ENCODE results near the gene INSC. TPM values are rescaled to one million over a fixed set of nuclear protein-coding genes. Genes with fewer than 3 reads are reported as not detected.

The INSC gene
- total and polyA plus RNA-seq, 2 of the 8 experiments (the other 6 are each of a cell fraction or from before 2014, with no cell fraction given) = 0.58 to 0.59 TPM

DNA sequence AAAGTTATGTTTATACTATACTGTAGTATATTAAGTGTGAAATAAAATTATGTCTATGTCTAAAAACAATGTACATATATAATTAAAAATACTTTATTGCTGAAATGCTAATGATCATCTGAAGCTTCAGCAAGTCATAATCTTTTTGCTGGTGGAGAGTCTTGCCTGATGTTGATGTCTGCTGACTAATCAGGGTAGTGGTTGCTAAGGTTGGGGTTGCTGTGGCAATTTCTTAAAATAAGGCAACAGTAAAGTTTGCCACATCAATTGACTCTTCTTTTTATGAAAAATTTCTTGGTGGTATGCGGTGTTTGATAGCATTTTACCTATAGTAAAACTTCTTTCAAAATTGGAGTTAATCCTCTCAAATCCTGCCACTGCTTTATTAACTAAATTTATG, 21.4 kb downstream of the INSC start:
- Histone ChIP-seq H3K4me1 (replicated peaks in 1 of 4; ENCODE audit: control insufficient read depth in 3 of 4, insufficient read depth in 4 of 4, low read length in 3 of 4) (no peaks in the 10 kb centered on the region), H3K27ac (ENCODE audit: low read depth, low read length) (no peak overlapping the region), H3K4ac (replicated peaks; ENCODE audit: insufficient read length, low read depth, low read length) (no peak overlapping the region), H2AFZ (ENCODE audit: low read length) (no peak overlapping the region), H2BK20ac (ENCODE audit: low read length) (no peak overlapping the region), H3K23ac (ENCODE audit: insufficient read length) (no peak overlapping the region), H3K14ac (ENCODE audit: insufficient read length) (no peak overlapping the region), H4K8ac (ENCODE audit: extremely low read depth, insufficient read depth, low read length) (no peak overlapping the region), H3K23me2 (ENCODE audit: low read depth, low read length) (no peaks in the 10 kb centered on the region), H2BK5ac (ENCODE audit: low read depth, low read length) (no peak overlapping the region), H4K20me1 (replicated peaks in 1 of 2; ENCODE audit: control insufficient read depth in 1 of 2, insufficient read depth in 2 of 2, low read length in 2 of 2) (no peaks in the 10 kb centered on the region), H4K5ac (ENCODE audit: insufficient read length, low read depth, low read length) (no peak overlapping the region), H2BK12ac (ENCODE audit: low read depth, low read length) (no peak overlapping the region), H2BK15ac (ENCODE audit: low read length) (no peak overlapping the region), H3K27me3 (replicated peaks in 1 of 4; ENCODE audit: control insufficient read depth in 3 of 4, extremely low read depth in 1 of 4, insufficient read depth in 3 of 4, low read length in 3 of 4) (no peaks in the 10 kb centered on the region), H3K79me1 (ENCODE audit: low read depth, low read length) (no peaks in the 10 kb centered on the region), H3K4me2 (ENCODE audit: insufficient read depth in 1 of 2, low read depth in 2 of 2, low read length in 2 of 2) (no peak overlapping the region), H3K9ac (replicated peaks in 1 of 4; ENCODE audit: extremely low read depth in 1 of 4, low read depth in 3 of 4, low read length in 3 of 4) (no peak overlapping the region), H3K56ac (replicated peaks; ENCODE audit: insufficient read length, low read depth, low read length) (no peak overlapping the region), H2AK5ac (ENCODE audit: low read depth, low read length) (no peak overlapping the region), H2BK120ac (replicated peaks; ENCODE audit: low read depth, low read length) (no peak overlapping the region), H3K79me2 (ENCODE audit: control insufficient read depth in 1 of 2, insufficient read depth in 2 of 2, low read length in 2 of 2) (no peaks in the 10 kb centered on the region), H4K91ac (replicated peaks; ENCODE audit: insufficient read length, low read length) (no peak overlapping the region), H3K4me3 (ENCODE audit: extremely low read depth in 1 of 4, insufficient read depth in 2 of 4, low read depth in 3 of 4, low read length in 4 of 4) (no peak overlapping the region), H3K18ac (ENCODE audit: extremely low read depth, low read length) (no peak overlapping the region), H3K9me3 (ENCODE audit: insufficient read depth in 2 of 2, low read depth in 1 of 2, low read length in 1 of 2) (no peaks in the 10 kb centered on the region), H3K36me3 (ENCODE audit: control insufficient read depth in 2 of 4, insufficient read depth in 4 of 4, low read length in 3 of 4) (no peaks in the 10 kb centered on the region)
- DNase-seq (ENCODE audit: low read depth in 1 of 2, low spot score in 2 of 2) = no peak
- POLR2A ChIA-PET (ENCODE audit: partially characterized antibody) = no interaction called here
- no peak for FAIRE-seq
- CTCF ChIA-PET (ENCODE audit: partially characterized antibody) = no interaction called here
- 93% methylated on average over 1 of the region's 1 CpG; no CpG with 5 or more reads in 1 of the 2 experiments for WGBS, 2 experiments (ENCODE audit: extremely low coverage in 1 of 2, insufficient coverage in 1 of 2, insufficient read length in 1 of 2, insufficient replicate concordance in 2 of 2, low coverage in 1 of 2, low lambda C conversion rate in 2 of 2, missing lambda C conversion rate in 1 of 2)
- TF ChIP-seq HDAC6 (IDR thresholded peaks at IDR 0.05; ENCODE audit: low read depth, low read length) (no peak), CTBP2 (IDR thresholded peaks at IDR 0.05; ENCODE audit: borderline replicate concordance, insufficient read depth, insufficient read length, low read length) (no peak), NRF1 (IDR thresholded peaks at IDR 0.05; ENCODE audit: low read depth, low read length) (no peak), BRCA1 (IDR thresholded peaks at IDR 0.05; ENCODE audit: low read depth, low read length) (no peak), SIRT6 (IDR thresholded peaks at IDR 0.05; ENCODE audit: low read length) (no peak), RXRA (IDR thresholded peaks at IDR 0.05; ENCODE audit: insufficient read depth, low read depth, low read length) (no peak), EZH2 (IDR thresholded peaks at IDR 0.05; ENCODE audit: low read depth, low read length, severe bottlenecking) (no peak), MAX (IDR thresholded peaks at IDR 0.05) (no peak), NANOG (IDR thresholded peaks at IDR 0.05; ENCODE audit: insufficient read depth, low read depth, low read length, poor library complexity, severe bottlenecking) (no peak), SP2 (IDR thresholded peaks at IDR 0.05; ENCODE audit: low read length) (no peak), RBBP5 (IDR thresholded peaks at IDR 0.05; ENCODE audit: borderline replicate concordance, low read depth, low read length) (no peak)
- TF ChIP-seq, protein P1, sequence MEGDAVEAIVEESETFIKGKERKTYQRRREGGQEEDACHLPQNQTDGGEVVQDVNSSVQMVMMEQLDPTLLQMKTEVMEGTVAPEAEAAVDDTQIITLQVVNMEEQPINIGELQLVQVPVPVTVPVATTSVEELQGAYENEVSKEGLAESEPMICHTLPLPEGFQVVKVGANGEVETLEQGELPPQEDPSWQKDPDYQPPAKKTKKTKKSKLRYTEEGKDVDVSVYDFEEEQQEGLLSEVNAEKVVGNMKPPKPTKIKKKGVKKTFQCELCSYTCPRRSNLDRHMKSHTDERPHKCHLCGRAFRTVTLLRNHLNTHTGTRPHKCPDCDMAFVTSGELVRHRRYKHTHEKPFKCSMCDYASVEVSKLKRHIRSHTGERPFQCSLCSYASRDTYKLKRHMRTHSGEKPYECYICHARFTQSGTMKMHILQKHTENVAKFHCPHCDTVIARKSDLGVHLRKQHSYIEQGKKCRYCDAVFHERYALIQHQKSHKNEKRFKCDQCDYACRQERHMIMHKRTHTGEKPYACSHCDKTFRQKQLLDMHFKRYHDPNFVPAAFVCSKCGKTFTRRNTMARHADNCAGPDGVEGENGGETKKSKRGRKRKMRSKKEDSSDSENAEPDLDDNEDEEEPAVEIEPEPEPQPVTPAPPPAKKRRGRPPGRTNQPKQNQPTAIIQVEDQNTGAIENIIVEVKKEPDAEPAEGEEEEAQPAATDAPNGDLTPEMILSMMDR (IDR thresholded peaks at IDR 0.05; ENCODE audit: control extremely low read depth in 1 of 3, insufficient read depth in 1 of 3, low read depth in 1 of 3, low read length in 3 of 3) = no peak
